ENCODE results near the gene SH3PXD2A.
A peak's percentile ranks its signal among the peaks of the same experiment; 100 is the strongest.

Gene SH3PXD2A

GRCh38 chr10:103558911-103559310 lies 296.5 kb downstream of the SH3PXD2A start:
- no peak for DNase-seq (ENCODE audit: low read depth in 2 of 2)
- no peak for TF ChIP-seq CTCF (IDR thresholded peaks at IDR 0.05; ENCODE audit: low read depth, low read length)
- H3K4me3 ChIP-seq (replicated peaks in 1 of 2; ENCODE audit: low read depth in 2 of 2, low read length in 2 of 2): no peak overlapping the region

- no peak for DNase-seq (ENCODE audit: low read depth in 2 of 2)
- TF ChIP-seq CTCF (IDR thresholded peaks at IDR 0.05; ENCODE audit: low read depth, low read length): no peak
These were observed 297.9 kb downstream of the SH3PXD2A start for GRCh38 chr10:103557455-103557854.

DNA sequence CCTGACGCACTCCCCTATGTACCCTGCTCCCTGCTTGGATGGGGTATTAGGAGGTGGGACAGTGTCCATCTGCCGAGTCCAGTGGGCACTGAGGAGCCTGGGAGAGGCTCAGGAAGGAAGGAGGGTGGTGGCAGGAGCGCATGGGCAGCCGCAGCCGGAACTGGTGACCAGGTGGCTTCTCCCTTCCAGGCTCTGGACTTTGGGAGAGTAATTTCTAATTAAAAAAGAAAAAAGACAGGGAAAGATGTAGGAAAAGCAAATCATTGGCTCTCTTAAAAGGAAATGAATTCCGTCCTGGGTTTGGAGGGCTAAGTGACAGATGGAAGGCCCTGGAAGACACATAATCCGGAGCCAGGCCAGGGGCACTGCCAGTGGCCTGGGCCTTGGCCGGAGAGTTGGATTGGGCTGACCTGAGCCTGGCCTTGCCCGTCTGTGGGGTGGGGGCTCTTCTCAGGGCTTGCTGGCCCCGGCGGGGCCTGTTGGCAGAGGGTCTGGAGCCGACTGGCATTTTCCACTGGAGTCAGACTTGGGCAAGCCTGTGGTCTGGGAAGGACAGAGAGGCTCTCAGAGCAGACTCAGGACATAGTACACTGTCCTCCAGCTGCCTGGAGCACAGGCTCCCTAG lies 298.9 kb downstream of the SH3PXD2A start:
- DNase-seq (ENCODE audit: low read depth in 2 of 2): no peak
- H3K4me3 ChIP-seq (replicated peaks in 1 of 2; ENCODE audit: low read depth in 2 of 2, low read length in 2 of 2): no peak overlapping the region
- no peak for TF ChIP-seq CTCF (IDR thresholded peaks at IDR 0.05; ENCODE audit: low read depth, low read length)

More at GRCh38 chr10:103557455-103557854, 297.9 kb downstream of the SH3PXD2A start:
- H3K4me3 ChIP-seq (replicated peaks in 1 of 2; ENCODE audit: low read depth in 2 of 2, low read length in 2 of 2): no peak overlapping the region

GRCh38 chr10:103555712-103556111 lies 299.7 kb downstream of the SH3PXD2A start:
- no peak for TF ChIP-seq CTCF (IDR thresholded peaks at IDR 0.05; ENCODE audit: low read depth, low read length)
- no peak for DNase-seq (ENCODE audit: low read depth in 2 of 2)
- H3K4me3 ChIP-seq (replicated peaks in 1 of 2; ENCODE audit: low read depth in 2 of 2, low read length in 2 of 2): peak overlapping the region in 1 of 2 donors; percentile 28

GRCh38 chr10:103555325-103555649 lies 300.1 kb downstream of the SH3PXD2A start:
- H3K4me3 ChIP-seq (replicated peaks in 1 of 2; ENCODE audit: low read depth in 2 of 2, low read length in 2 of 2): peak overlapping the region in 1 of 2 donors; percentile 28
- no peak for DNase-seq (ENCODE audit: low read depth in 2 of 2)
- no peak for TF ChIP-seq CTCF (IDR thresholded peaks at IDR 0.05; ENCODE audit: low read depth, low read length)

DNA sequence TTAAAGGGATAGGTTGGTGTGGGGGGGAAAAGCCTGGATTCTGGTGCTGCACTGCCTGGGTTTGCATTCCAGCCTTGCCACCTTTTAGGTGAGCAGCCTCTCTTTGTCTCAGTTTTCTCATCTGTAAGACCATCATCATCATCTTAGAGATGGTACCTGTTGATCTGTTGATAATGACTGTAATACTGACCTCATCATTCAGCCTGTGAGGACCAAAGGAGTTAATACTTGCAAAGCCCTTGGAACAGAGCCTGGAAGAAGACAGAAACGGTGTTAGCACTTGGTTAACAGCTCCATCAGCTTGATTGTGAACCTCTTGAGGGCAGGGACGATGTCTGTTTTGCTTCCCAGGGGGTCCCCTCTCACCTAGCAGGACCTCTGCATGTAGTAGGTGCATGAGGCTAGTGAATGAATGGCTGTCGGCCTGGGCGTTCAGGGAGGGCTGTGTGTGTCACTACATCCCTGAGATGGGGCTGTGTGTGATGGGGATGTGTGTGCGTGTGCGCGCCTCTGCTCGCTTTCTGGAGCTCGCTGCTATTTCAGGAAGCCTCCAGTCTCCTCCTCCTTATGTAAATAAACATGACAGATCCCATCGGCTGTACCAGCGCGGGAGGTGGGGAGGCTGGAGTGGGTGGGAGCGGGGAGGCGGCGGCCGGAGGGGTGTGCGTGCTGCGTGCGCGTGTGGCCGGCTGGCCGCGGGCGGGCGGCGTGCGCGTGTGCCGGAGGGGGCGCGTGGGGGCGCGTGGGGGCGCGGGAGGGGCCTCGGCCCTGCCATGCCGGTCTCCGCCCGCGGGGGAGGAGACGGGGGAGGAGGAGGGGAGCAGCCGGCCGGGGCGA lies 300.7 kb downstream of the SH3PXD2A start:
- H3K4me3 ChIP-seq (replicated peaks in 1 of 2; ENCODE audit: low read depth in 2 of 2, low read length in 2 of 2): peak overlapping the region in 1 of 2 donors; percentile 28
- DNase-seq (ENCODE audit: low read depth in 2 of 2): peak; percentile 35 to 64
- no peak for TF ChIP-seq CTCF (IDR thresholded peaks at IDR 0.05; ENCODE audit: low read depth, low read length)

Data from cardiac fibroblast (primary cell).